Trophoblast cell (in vitro differentiated cells and primary cell): ENCODE data around the gene MT1B.

ENCODE experiments used
- DNase-seq, 2 donors: peaks; one replicate each; pipeline ENCODE4 v3.0.0-alpha.2; 2016
- H2AFZ ChIP-seq: 2 replicates; pipeline ENCODE4 v1.6.1; 2013; ENCODE audit warnings: low read length, moderate library complexity, mild to moderate bottlenecking; ENCODE audit not compliant: insufficient read depth, poor library complexity
- H2AK5ac ChIP-seq: 2 replicates; pipeline ENCODE4 v1.6.1; 2013; ENCODE audit warnings: mild to moderate bottlenecking, low read length
- H2BK120ac ChIP-seq: 2 replicates; pipeline ENCODE4 v1.6.1; 2013; ENCODE audit warnings: low read length, mild to moderate bottlenecking, moderate library complexity; ENCODE audit not compliant: insufficient read depth, poor library complexity
- H2BK12ac ChIP-seq: 2 replicates; pipeline ENCODE4 v1.6.1; 2013; ENCODE audit warnings: mild to moderate bottlenecking, low read length, moderate library complexity
- H2BK5ac ChIP-seq: 2 replicates; pipeline ENCODE4 v1.6.1; 2013; ENCODE audit warnings: low read length, low read depth, moderate library complexity, mild to moderate bottlenecking; ENCODE audit not compliant: poor library complexity
- H3K14ac ChIP-seq: 2 replicates; pipeline ENCODE4 v1.6.1; 2013; ENCODE audit warnings: mild to moderate bottlenecking, low read length
- H3K18ac ChIP-seq: 2 replicates; pipeline ENCODE4 v1.6.1; 2013; ENCODE audit warnings: mild to moderate bottlenecking, low read length
- H3K23ac ChIP-seq: 2 replicates; pipeline ENCODE4 v1.6.1; 2013; ENCODE audit warnings: low read length
- H3K27ac ChIP-seq: 2 replicates; pipeline ENCODE4 v1.5.1; 2013; ENCODE audit warnings: low read depth, mild to moderate bottlenecking, inconsistent platforms, low read length, moderate library complexity
- H3K27me3 ChIP-seq: 2 replicates; pipeline ENCODE4 v1.6.1; 2013; ENCODE audit warnings: inconsistent platforms, mild to moderate bottlenecking, low read length, moderate library complexity; ENCODE audit not compliant: insufficient read depth
- H3K36me3 ChIP-seq, 2 experiments: 1 replicate in 1 of 2; 2 replicates in 1 of 2; pipeline ENCODE4 v1.6.1; 2013; ENCODE audit warnings: low read length in 2 of 2, mild to moderate bottlenecking in 2 of 2, moderate library complexity in 1 of 2; ENCODE audit not compliant: insufficient read depth in 2 of 2, control insufficient read depth in 1 of 2
- H3K4ac ChIP-seq: 2 replicates; pipeline ENCODE4 v1.6.1; 2013; ENCODE audit warnings: low read depth, mild to moderate bottlenecking, low read length, moderate library complexity
- H3K4me1 ChIP-seq, 2 experiments: 1 replicate in 1 of 2; 2 replicates in 1 of 2; pipeline ENCODE4 v1.6.1; 2013; ENCODE audit warnings: low read length in 2 of 2, mild to moderate bottlenecking in 2 of 2, moderate library complexity in 1 of 2; ENCODE audit not compliant: insufficient read depth in 2 of 2, control insufficient read depth in 1 of 2
- H3K4me2 ChIP-seq: 2 replicates; pipeline ENCODE4 v1.6.1; 2013; ENCODE audit warnings: inconsistent platforms, mild to moderate bottlenecking, low read length, moderate library complexity
- H3K4me3 ChIP-seq: 2 replicates; pipeline ENCODE4 v1.5.1; 2013; ENCODE audit warnings: mild to moderate bottlenecking, low read depth, low read length, inconsistent platforms
- H3K79me1 ChIP-seq: one replicate; pipeline ENCODE4 v1.6.1; 2013; ENCODE audit warnings: low read length
- H3K79me2 ChIP-seq: 2 replicates; pipeline ENCODE4 v1.6.1; 2013; ENCODE audit warnings: low read length, mild to moderate bottlenecking; ENCODE audit not compliant: control insufficient read depth, insufficient read depth, poor library complexity
- H3K9ac ChIP-seq: 2 replicates; pipeline ENCODE4 v1.6.1; 2013; ENCODE audit warnings: mild to moderate bottlenecking, low read length
- H3K9me3 ChIP-seq: 2 replicates; pipeline ENCODE4 v1.6.1; 2013; ENCODE audit warnings: low read depth, mild to moderate bottlenecking, control low read depth, inconsistent platforms, low read length; ENCODE audit not compliant: insufficient read depth
- H4K12ac ChIP-seq: 2 replicates; pipeline ENCODE4 v1.6.1; 2013; ENCODE audit warnings: low read depth, mild to moderate bottlenecking, low read length, moderate library complexity
- H4K8ac ChIP-seq: 2 replicates; pipeline ENCODE4 v1.6.1; 2013; ENCODE audit warnings: low read depth, mild to moderate bottlenecking, low read length, moderate library complexity
- H4K91ac ChIP-seq: one replicate; pipeline ENCODE4 v1.6.1; 2013; ENCODE audit warnings: low read depth, mild to moderate bottlenecking, low read length, moderate library complexity
- WGBS: extraction: QIAGEN DNeasy Blood & Tissue Kit; methylation state at CpG from one replicate; pipeline ENCODE4 v1.1.7; 2013; ENCODE audit warnings: missing lambda C conversion rate; ENCODE audit not compliant: insufficient read length, insufficient coverage; ENCODE audit errors: extremely low coverage; 5-methylcytosine and 5-hydroxymethylcytosine counted together

MT1B gene

GRCh38 chr16:56629531-56629930 lies 22.2 kb upstream of the MT1B start:
- no peaks in the 10 kb centered on the region for H3K79me2 ChIP-seq
- H3K4me2 ChIP-seq, result no peak overlapping the region
- no peak overlapping the region for H3K23ac ChIP-seq
- H2BK120ac ChIP-seq, result no peak overlapping the region
- H2BK12ac ChIP-seq, result no peak overlapping the region
- H3K4me3 ChIP-seq, result no peak overlapping the region
- peaks cover 1% of the 10 kb centered on the region for H3K79me1 ChIP-seq
- H3K27ac ChIP-seq, result no peak overlapping the region
- no peak for DNase-seq
- peaks cover 13% of the 10 kb centered on the region for H3K9me3 ChIP-seq
- no peak overlapping the region for H4K12ac ChIP-seq
- H2AFZ ChIP-seq, result no peak overlapping the region
- H2AK5ac ChIP-seq, result no peak overlapping the region
- H3K27me3 ChIP-seq, result peaks cover 55% of the 10 kb centered on the region
- H4K91ac ChIP-seq, result no peak overlapping the region
- H2BK5ac ChIP-seq, result no peak overlapping the region
- H3K4me1 ChIP-seq, result peaks cover 12 to 24% of the 10 kb centered on the region in 2 experiments
- no CpG with 5 or more reads among the region's 3 CpGs for WGBS
- H3K36me3 ChIP-seq, result no peaks in the 10 kb centered on the region
- no peak overlapping the region for H3K18ac ChIP-seq
- H3K14ac ChIP-seq, result no peak overlapping the region
- no peak overlapping the region for H3K4ac ChIP-seq
- no peak overlapping the region for H3K9ac ChIP-seq
- no peak overlapping the region for H4K8ac ChIP-seq

GRCh38 chr16:56630134-56630533 lies 21.6 kb upstream of the MT1B start:
- H3K23ac ChIP-seq, result no peak overlapping the region
- H4K8ac ChIP-seq, result no peak overlapping the region
- H3K36me3 ChIP-seq, result no peaks in the 10 kb centered on the region
- H3K4ac ChIP-seq, result no peak overlapping the region
- DNase-seq, result no peak
- no peak overlapping the region for H3K14ac ChIP-seq
- no peak overlapping the region for H2AK5ac ChIP-seq
- WGBS, result no CpG with 5 or more reads among the region's 3 CpGs
- no peak overlapping the region for H2BK120ac ChIP-seq
- no peak overlapping the region for H4K91ac ChIP-seq
- no peak overlapping the region for H2AFZ ChIP-seq
- no peak overlapping the region for H3K4me3 ChIP-seq
- H3K9me3 ChIP-seq, result peaks cover 13% of the 10 kb centered on the region
- peaks cover 56% of the 10 kb centered on the region for H3K27me3 ChIP-seq
- no peak overlapping the region for H3K18ac ChIP-seq
- no peaks in the 10 kb centered on the region for H3K79me2 ChIP-seq
- no peak overlapping the region for H3K9ac ChIP-seq
- H2BK5ac ChIP-seq, result no peak overlapping the region
- H4K12ac ChIP-seq, result no peak overlapping the region
- H3K27ac ChIP-seq, result no peak overlapping the region
- no peak overlapping the region for H2BK12ac ChIP-seq
- peaks cover 1% of the 10 kb centered on the region for H3K79me1 ChIP-seq
- peaks cover 10 to 21% of the 10 kb centered on the region in 2 experiments for H3K4me1 ChIP-seq
- H3K4me2 ChIP-seq, result no peak overlapping the region

GRCh38 chr16:56631197-56631596 lies 20.5 kb upstream of the MT1B start:
- H3K4me3 ChIP-seq, result no peak overlapping the region
- no peak for DNase-seq
- H4K8ac ChIP-seq, result no peak overlapping the region
- no peak overlapping the region for H3K9ac ChIP-seq
- WGBS, result no CpG with 5 or more reads among the region's 10 CpGs
- H2AK5ac ChIP-seq, result no peak overlapping the region
- H2AFZ ChIP-seq, result no peak overlapping the region
- no peak overlapping the region for H3K27ac ChIP-seq
- no peaks in the 10 kb centered on the region for H3K79me2 ChIP-seq
- H2BK5ac ChIP-seq, result no peak overlapping the region
- no peaks in the 10 kb centered on the region for H3K36me3 ChIP-seq
- no peak overlapping the region for H4K91ac ChIP-seq
- H3K18ac ChIP-seq, result no peak overlapping the region
- H2BK12ac ChIP-seq, result no peak overlapping the region
- no peak overlapping the region for H3K4ac ChIP-seq
- no peak overlapping the region for H2BK120ac ChIP-seq
- peaks cover 3 to 13% of the 10 kb centered on the region in 2 experiments for H3K4me1 ChIP-seq
- H4K12ac ChIP-seq, result no peak overlapping the region
- H3K27me3 ChIP-seq, result peaks cover 56% of the 10 kb centered on the region
- H3K4me2 ChIP-seq, result no peak overlapping the region
- H3K23ac ChIP-seq, result no peak overlapping the region
- H3K79me1 ChIP-seq, result peaks cover 1% of the 10 kb centered on the region
- H3K9me3 ChIP-seq, result peaks cover 9% of the 10 kb centered on the region
- no peak overlapping the region for H3K14ac ChIP-seq

- H3K23ac ChIP-seq, result no peak overlapping the region
- H3K27ac ChIP-seq, result no peak overlapping the region
- WGBS, result no CpG with 5 or more reads among the region's 14 CpGs
Measured at GRCh38 chr16:56631832-56632155, 19.9 kb upstream of the MT1B start.

More at GRCh38 chr16:56631832-56632155, 19.9 kb upstream of the MT1B start:
- Histone ChIP-seq H4K12ac (no peak overlapping the region), H3K79me1 (peaks cover 1% of the 10 kb centered on the region), H3K79me2 (no peaks in the 10 kb centered on the region), H3K36me3 (no peaks in the 10 kb centered on the region), H2BK120ac (no peak overlapping the region), H3K14ac (no peak overlapping the region), H3K4me2 (peak overlapping the region; percentile 58), H2BK5ac (no peak overlapping the region), H2AFZ (no peak overlapping the region), H3K9me3 (peaks cover 7% of the 10 kb centered on the region), H3K4me3 (peak overlapping the region; percentile 12), H3K27me3 (peaks cover 60% of the 10 kb centered on the region), H4K8ac (no peak overlapping the region), H3K9ac (no peak overlapping the region), H3K4ac (no peak overlapping the region), H3K4me1 (peaks cover 3 to 11% of the 10 kb centered on the region in 2 experiments), H2AK5ac (no peak overlapping the region), H4K91ac (no peak overlapping the region), H2BK12ac (no peak overlapping the region), H3K18ac (no peak overlapping the region)
- DNase-seq, result no peak
